ENCODE measurements around the gene LTBP1. TPM values are rescaled to one million over a fixed set of nuclear protein-coding genes. Genes with fewer than 3 reads are reported as not detected.
A peak's percentile ranks its signal among the peaks of the same experiment; 100 is the strongest.

Gene LTBP1
- total and polyA plus RNA-seq, 4 donors, result 107 to 573 (median 545) TPM

DNA sequence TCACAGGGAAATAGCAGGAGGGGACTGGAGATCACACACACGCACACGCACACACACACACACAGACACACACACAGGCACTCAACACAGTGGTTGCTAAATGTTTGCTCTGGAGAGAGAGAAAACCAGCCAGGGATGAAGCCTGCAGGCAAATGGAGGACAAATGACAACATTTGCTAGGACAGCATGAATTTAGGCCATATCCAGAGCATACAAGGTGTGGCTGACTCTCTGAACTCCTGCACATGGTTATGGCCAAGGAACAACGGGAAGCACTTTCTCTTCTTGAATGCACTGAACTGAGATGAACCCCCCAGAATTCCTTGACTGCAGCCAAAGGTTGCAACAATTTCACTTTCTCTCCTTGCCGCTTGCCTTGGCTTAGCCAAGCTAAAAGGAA is 299.7 kb downstream of the LTBP1 start:
- no peaks in the 10 kb centered on the region for H3K27me3 ChIP-seq (ENCODE audit: control insufficient read depth in 1 of 2, insufficient read depth in 2 of 2, low read length in 1 of 2)
- DNase-seq (no peak), ATAC-seq (ENCODE audit: low FRiP score) (peak; percentile 48)
- intact Hi-C loops (cut with DNase I), result no loop called here
- no peaks in the 10 kb centered on the region for H3K36me3 ChIP-seq (ENCODE audit: control insufficient read depth in 1 of 2, insufficient read depth in 2 of 2, low read length in 1 of 2)
- peaks cover 4 to 9% of the 10 kb centered on the region in 2 donors for H3K4me1 ChIP-seq (ENCODE audit: control insufficient read depth in 1 of 2, insufficient read depth in 2 of 2, low read length in 2 of 2)
- peak overlapping the region in 1 of 2 donors; percentile 92 for H3K27ac ChIP-seq (ENCODE audit: low read depth in 1 of 2, low read length in 2 of 2)
- H3K9me3 ChIP-seq (ENCODE audit: control insufficient read depth, low read length), result no peaks in the 10 kb centered on the region
- peak overlapping the region in 1 of 2 donors; percentile 16 for H3K4me3 ChIP-seq (ENCODE audit: low read length in 2 of 2)
- WGBS, 2 donors, result 43 to 44% methylated on average over 4 of the region's 4 CpGs

DNA sequence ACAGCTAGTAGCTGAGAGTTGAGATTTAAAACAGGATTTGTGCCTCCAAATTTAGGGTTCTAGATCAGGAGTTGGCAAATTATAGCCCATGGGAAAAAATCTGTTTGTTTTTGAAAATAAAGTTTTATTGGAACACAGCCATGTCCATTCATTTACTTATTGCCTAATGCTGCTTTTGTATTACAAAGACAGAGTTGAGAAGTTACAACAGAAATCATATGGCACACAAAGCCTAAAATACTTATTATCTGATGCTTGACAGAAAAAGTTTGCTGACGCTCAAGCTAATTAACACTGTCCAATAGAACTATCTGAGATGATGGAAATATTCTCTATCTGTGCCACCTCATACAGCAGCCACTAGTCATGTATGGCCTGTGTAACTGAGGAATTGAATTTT is 300.6 kb downstream of the LTBP1 start:
- no peaks in the 10 kb centered on the region for H3K27me3 ChIP-seq (ENCODE audit: control insufficient read depth in 1 of 2, insufficient read depth in 2 of 2, low read length in 1 of 2)
- H3K4me1 ChIP-seq (ENCODE audit: control insufficient read depth in 1 of 2, insufficient read depth in 2 of 2, low read length in 2 of 2), result peaks cover 4 to 7% of the 10 kb centered on the region in 2 donors
- ATAC-seq (ENCODE audit: low FRiP score), result no peak
- H3K4me3 ChIP-seq (ENCODE audit: low read length in 2 of 2), result no peak overlapping the region
- no peaks in the 10 kb centered on the region for H3K9me3 ChIP-seq (ENCODE audit: control insufficient read depth, low read length)
- WGBS, 2 donors, result 84 to 88% methylated on average over 1 of the region's 1 CpG
- no peak overlapping the region for H3K27ac ChIP-seq (ENCODE audit: low read depth in 1 of 2, low read length in 2 of 2)
- no peak for DNase-seq
- intact Hi-C loops (cut with DNase I), result no loop called here
- peaks cover 0 to 2% of the 10 kb centered on the region in 2 donors for H3K36me3 ChIP-seq (ENCODE audit: control insufficient read depth in 1 of 2, insufficient read depth in 2 of 2, low read length in 1 of 2)

DNA sequence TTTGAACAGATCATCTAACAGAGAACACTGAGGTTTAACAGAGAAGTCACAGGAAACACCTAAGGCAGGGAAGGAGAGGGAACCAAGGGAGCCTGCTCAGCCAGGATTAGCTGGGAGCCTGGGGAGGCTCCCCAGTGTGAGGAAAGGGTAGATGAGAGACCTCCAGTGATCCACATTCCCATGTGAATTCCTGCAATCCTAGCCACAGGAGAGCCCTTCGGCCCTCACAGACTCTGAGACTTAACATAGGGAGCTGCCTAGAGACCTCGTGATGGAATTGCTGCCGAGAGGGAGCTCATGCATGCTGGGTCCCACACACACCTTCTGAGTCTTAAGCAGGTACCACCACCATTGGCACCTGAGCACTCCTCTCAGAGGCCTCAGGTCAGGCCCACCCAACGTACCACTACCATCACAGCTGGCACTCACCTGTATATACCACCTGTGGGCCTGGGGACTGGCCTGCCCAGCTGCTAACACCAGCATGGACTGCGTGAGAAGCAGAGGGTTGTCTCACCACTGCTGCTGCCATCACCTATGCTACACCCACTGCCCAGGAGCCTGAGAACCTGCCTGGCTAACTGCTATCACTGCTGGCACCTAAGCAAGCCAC is 303.8 kb downstream of the LTBP1 start:
- H3K9me3 ChIP-seq (ENCODE audit: control insufficient read depth, low read length), result no peaks in the 10 kb centered on the region
- WGBS, 2 donors, result 81 to 88% methylated on average over 5 of the region's 5 CpGs
- DNase-seq (no peak), ATAC-seq (ENCODE audit: low FRiP score) (no peak)
- H3K27ac ChIP-seq (ENCODE audit: low read depth in 1 of 2, low read length in 2 of 2), result peak overlapping the region in 1 of 2 donors; percentile 20
- peaks cover 4 to 7% of the 10 kb centered on the region in 2 donors for H3K4me1 ChIP-seq (ENCODE audit: control insufficient read depth in 1 of 2, insufficient read depth in 2 of 2, low read length in 2 of 2)
- H3K4me3 ChIP-seq (ENCODE audit: low read length in 2 of 2), result no peak overlapping the region
- no peaks in the 10 kb centered on the region for H3K27me3 ChIP-seq (ENCODE audit: control insufficient read depth in 1 of 2, insufficient read depth in 2 of 2, low read length in 1 of 2)
- peaks cover 0 to 2% of the 10 kb centered on the region in 2 donors for H3K36me3 ChIP-seq (ENCODE audit: control insufficient read depth in 1 of 2, insufficient read depth in 2 of 2, low read length in 1 of 2)
- intact Hi-C loops (cut with DNase I), result no loop called here

DNA sequence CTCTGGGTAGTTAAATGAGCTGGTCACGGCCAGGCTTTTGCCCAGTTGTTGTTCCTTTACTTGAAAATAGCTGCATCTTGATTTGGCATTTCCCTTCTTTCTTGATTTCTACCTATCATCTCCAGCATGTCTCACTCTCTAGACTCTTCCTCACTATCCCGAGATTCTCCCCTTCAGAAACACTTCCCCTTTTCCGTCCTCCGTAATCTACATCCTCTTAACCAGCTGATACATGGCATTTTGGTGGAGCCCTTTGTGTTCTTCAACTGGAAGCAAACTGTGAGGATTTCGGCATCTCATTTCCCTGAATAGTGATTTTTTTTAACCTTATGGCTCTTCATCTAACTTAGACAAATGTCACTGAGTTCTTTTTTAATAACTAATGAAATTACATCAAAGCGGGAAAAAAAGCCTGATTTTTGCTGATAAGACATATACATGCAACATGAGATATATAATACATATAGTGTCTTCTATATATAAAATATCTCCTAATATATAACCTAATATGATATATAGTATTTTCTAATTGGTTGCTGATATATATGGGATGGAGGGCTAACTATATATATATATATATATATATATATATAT is 309.5 kb downstream of the LTBP1 start:
- ATAC-seq (ENCODE audit: low FRiP score) (no peak), DNase-seq (no peak)
- intact Hi-C loops (cut with DNase I), result no loop called here
- Histone ChIP-seq H3K4me1 (ENCODE audit: control insufficient read depth in 1 of 2, insufficient read depth in 2 of 2, low read length in 2 of 2) (peaks cover 0 to 12% of the 10 kb centered on the region in 2 donors), H3K27me3 (ENCODE audit: control insufficient read depth in 1 of 2, insufficient read depth in 2 of 2, low read length in 1 of 2) (no peaks in the 10 kb centered on the region), H3K27ac (ENCODE audit: low read depth in 1 of 2, low read length in 2 of 2) (peak overlapping the region; percentile 43 to 57), H3K36me3 (ENCODE audit: control insufficient read depth in 1 of 2, insufficient read depth in 2 of 2, low read length in 1 of 2) (peaks cover 7 to 8% of the 10 kb centered on the region in 2 donors), H3K4me3 (ENCODE audit: low read length in 2 of 2) (no peak overlapping the region), H3K9me3 (ENCODE audit: control insufficient read depth, low read length) (no peaks in the 10 kb centered on the region)
- 83 to 84% methylated on average over 6 of the region's 6 CpGs for WGBS, 2 donors

DNA sequence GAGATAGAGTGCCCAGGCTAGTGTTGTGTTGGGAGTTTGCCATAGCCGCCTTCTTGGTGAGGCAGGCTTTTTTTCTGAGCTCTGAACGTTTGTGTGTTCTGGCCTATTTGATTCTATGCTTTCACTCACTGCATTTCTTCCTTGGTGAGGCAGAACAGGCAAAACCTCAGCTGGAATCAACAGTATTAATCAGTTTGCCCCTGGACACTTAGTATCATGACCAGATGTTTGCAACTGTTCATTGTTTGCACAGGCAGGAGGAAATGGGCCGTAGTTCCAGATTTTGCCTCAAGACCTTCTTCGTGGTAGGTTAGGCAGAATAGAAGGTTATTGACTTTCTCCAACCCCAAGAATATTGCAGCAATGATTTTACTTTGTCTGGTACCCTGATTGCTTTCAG is 311.6 kb downstream of the LTBP1 start:
- peak overlapping the region; percentile 39 to 51 for H3K27ac ChIP-seq (ENCODE audit: low read depth in 1 of 2, low read length in 2 of 2)
- intact Hi-C loops (cut with DNase I), result no loop called here

DNA sequence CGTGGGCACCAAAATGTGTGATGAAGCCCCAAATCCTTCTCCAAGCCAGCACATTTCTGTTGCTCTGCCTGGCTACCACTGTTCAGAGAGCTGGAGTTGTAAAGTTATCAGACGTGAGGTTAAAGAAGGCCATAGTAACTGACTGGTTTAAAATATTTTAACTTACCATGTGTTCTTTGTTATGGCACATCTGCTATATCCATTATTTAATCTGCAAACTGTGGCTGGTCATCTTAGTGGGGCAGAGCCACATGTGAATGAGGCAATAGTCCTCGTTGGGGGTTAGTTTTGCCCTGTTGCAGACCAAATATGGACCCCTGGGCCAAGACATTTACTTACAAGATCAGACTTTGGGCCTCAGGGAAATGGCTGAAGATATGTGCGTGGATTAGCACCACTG is 315.3 kb downstream of the LTBP1 start:
- Histone ChIP-seq H3K36me3 (ENCODE audit: control insufficient read depth in 1 of 2, insufficient read depth in 2 of 2, low read length in 1 of 2) (peaks cover 7 to 9% of the 10 kb centered on the region in 2 donors), H3K27ac (ENCODE audit: low read depth in 1 of 2, low read length in 2 of 2) (peak overlapping the region in 1 of 2 donors; percentile 74), H3K27me3 (ENCODE audit: control insufficient read depth in 1 of 2, insufficient read depth in 2 of 2, low read length in 1 of 2) (no peaks in the 10 kb centered on the region), H3K4me1 (ENCODE audit: control insufficient read depth in 1 of 2, insufficient read depth in 2 of 2, low read length in 2 of 2) (peaks cover 0 to 10% of the 10 kb centered on the region in 2 donors), H3K4me3 (ENCODE audit: low read length in 2 of 2) (no peak overlapping the region), H3K9me3 (ENCODE audit: control insufficient read depth, low read length) (no peaks in the 10 kb centered on the region)
- DNase-seq (no peak), ATAC-seq (ENCODE audit: low FRiP score) (no peak)
- intact Hi-C loops (cut with DNase I), result no loop called here
- 74 to 77% methylated on average over 4 of the region's 4 CpGs for WGBS, 2 donors

More for the DNA sequence above, 311.6 kb downstream of the LTBP1 start:
- Histone ChIP-seq H3K36me3 (ENCODE audit: control insufficient read depth in 1 of 2, insufficient read depth in 2 of 2, low read length in 1 of 2) (peaks cover 7 to 11% of the 10 kb centered on the region in 2 donors), H3K4me3 (ENCODE audit: low read length in 2 of 2) (no peak overlapping the region), H3K27me3 (ENCODE audit: control insufficient read depth in 1 of 2, insufficient read depth in 2 of 2, low read length in 1 of 2) (no peaks in the 10 kb centered on the region), H3K9me3 (ENCODE audit: control insufficient read depth, low read length) (no peaks in the 10 kb centered on the region), H3K4me1 (ENCODE audit: control insufficient read depth in 1 of 2, insufficient read depth in 2 of 2, low read length in 2 of 2) (peaks cover 0 to 15% of the 10 kb centered on the region in 2 donors)
- ATAC-seq (ENCODE audit: low FRiP score) (no peak), DNase-seq (no peak)
- 48 to 57% methylated on average over 4 of the region's 4 CpGs for WGBS, 2 donors

DNA sequence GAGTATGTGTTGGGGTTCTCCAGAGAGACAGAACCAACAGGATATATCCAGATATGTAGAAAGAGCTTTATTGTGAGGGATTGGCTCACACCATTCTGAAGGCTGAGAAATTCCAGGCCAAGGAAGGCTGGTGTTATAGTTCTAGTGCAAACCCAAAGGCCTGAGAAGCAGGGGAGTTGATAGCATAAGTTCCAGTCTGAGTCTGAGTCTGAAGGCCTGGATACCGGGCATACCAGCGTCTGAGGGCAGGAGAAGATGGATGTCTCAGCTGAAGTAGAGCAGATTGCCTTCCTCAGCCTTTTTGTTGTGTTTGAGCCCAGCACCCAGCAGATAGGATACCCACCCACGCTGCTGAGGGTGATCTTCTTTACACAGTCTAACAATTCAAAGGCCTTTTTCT is 318.0 kb downstream of the LTBP1 start:
- Histone ChIP-seq H3K27ac (ENCODE audit: low read depth in 1 of 2, low read length in 2 of 2) (peak overlapping the region; percentile 72 to 77), H3K4me1 (ENCODE audit: control insufficient read depth in 1 of 2, insufficient read depth in 2 of 2, low read length in 2 of 2) (peaks cover 0 to 2% of the 10 kb centered on the region in 2 donors), H3K9me3 (ENCODE audit: control insufficient read depth, low read length) (no peaks in the 10 kb centered on the region), H3K27me3 (ENCODE audit: control insufficient read depth in 1 of 2, insufficient read depth in 2 of 2, low read length in 1 of 2) (no peaks in the 10 kb centered on the region), H3K36me3 (ENCODE audit: control insufficient read depth in 1 of 2, insufficient read depth in 2 of 2, low read length in 1 of 2) (peaks cover 3 to 7% of the 10 kb centered on the region in 2 donors), H3K4me3 (ENCODE audit: low read length in 2 of 2) (no peak overlapping the region)
- no peak for ATAC-seq (ENCODE audit: low FRiP score)
- no peak for DNase-seq
- 6 to 13% methylated on average over 3 of the region's 3 CpGs for WGBS, 2 donors
- intact Hi-C loops (cut with DNase I), result no loop called here

DNA sequence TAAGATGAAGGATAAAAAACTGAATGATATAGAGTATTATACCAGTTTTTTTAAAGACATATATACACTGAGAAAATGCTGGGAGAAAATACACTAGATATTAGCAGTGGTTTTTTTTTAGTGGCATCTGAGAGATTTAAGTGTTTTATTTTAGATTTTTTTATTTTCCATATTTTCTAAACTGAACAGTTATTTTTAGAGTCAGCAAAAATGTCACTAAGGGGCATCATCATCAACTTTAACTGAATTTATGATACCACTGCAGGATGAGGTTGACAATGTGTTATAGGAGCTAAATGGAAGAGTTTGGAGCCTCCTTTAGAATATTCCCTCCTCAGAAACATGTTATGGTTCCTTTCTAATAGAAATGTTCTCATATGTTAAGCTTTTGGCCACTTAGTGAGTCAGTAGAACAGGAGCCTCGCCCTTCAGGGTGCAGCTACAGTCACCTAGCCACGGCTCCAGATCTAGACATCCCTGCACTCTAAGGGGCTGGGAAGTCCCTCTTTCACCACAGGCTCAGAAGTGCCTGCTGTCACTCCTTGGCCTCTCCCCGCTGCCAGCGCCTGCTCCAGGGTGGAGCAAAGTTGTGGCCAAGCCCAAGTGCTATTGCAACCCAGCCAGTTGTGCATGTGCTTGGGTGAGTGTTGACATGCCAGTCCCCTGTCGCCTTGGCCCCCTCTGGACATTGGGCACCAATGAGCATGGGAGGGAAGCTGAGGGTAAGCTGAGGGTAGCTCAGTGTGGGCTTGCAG is 319.0 kb downstream of the LTBP1 start:
- H3K27me3 ChIP-seq (ENCODE audit: control insufficient read depth in 1 of 2, insufficient read depth in 2 of 2, low read length in 1 of 2), result no peaks in the 10 kb centered on the region
- H3K4me1 ChIP-seq (ENCODE audit: control insufficient read depth in 1 of 2, insufficient read depth in 2 of 2, low read length in 2 of 2), result peaks cover 0 to 2% of the 10 kb centered on the region in 2 donors
- DNase-seq, result no peak
- no peak overlapping the region for H3K4me3 ChIP-seq (ENCODE audit: low read length in 2 of 2)
- H3K27ac ChIP-seq (ENCODE audit: low read depth in 1 of 2, low read length in 2 of 2), result peak overlapping the region in 1 of 2 donors; percentile 1
- intact Hi-C loops (cut with DNase I), result no loop called here
- peaks cover 3 to 7% of the 10 kb centered on the region in 2 donors for H3K36me3 ChIP-seq (ENCODE audit: control insufficient read depth in 1 of 2, insufficient read depth in 2 of 2, low read length in 1 of 2)
- no peaks in the 10 kb centered on the region for H3K9me3 ChIP-seq (ENCODE audit: control insufficient read depth, low read length)
- no peak for ATAC-seq (ENCODE audit: low FRiP score)
- WGBS, 2 donors, result 82 to 83% methylated on average over 5 of the region's 5 CpGs

Measured in aorta (tissue), 5 donors.